ENCODE data around the gene TRIM14.
"Not testable (repeated sequence)": the region's sequence is repeated elsewhere in the genome, so short reads cannot be mapped to it uniquely, and the experiment has no call there.

The TRIM14 gene

GRCh38 chr9:98020476-98021145, 98.4 kb downstream of the TRIM14 start:
- Histone ChIP-seq H3K27ac (ENCODE audit: low read length) (no peak overlapping the region), H3K4me1 (ENCODE audit: control insufficient read depth in 1 of 2, insufficient read depth in 2 of 2, low read length in 2 of 2) (no peaks in the 10 kb centered on the region), H3K9me3 (ENCODE audit: control insufficient read depth in 1 of 2, low read length in 2 of 2) (no peaks in the 10 kb centered on the region), H3K4me3 (ENCODE audit: low read depth in 1 of 2, low read length in 2 of 2) (no peak overlapping the region), H3K36me3 (ENCODE audit: control insufficient read depth in 1 of 2, insufficient read depth in 2 of 2, low read length in 2 of 2) (peaks cover 33 to 38% of the 10 kb centered on the region in 2 donors), H3K27me3 (ENCODE audit: low read depth, low read length) (no peaks in the 10 kb centered on the region)

DNA sequence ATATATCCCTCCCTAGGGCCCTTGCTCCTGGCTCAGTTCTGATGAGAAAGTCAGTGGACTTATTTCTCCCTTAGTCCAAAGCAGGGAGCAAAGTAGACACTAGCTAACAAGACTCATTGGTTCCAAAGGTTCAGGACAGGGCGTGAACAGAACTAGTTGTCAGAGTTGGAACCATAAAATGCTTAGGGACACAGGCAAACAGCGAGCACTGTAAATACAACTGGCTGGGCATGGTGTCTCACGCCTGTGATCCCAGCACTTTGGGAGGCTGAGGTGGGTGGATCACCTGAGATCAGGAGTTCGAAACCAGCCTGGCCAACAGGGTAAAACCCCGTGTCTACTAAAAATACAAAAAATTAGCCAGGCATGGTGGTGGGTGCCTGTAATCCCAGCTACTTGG, 99.2 kb downstream of the TRIM14 start:
- H3K27ac ChIP-seq (ENCODE audit: low read length); H3K4me1 ChIP-seq (ENCODE audit: control insufficient read depth in 1 of 2, insufficient read depth in 2 of 2, low read length in 2 of 2); H3K9me3 ChIP-seq (ENCODE audit: control insufficient read depth in 1 of 2, low read length in 2 of 2); H3K4me3 ChIP-seq (ENCODE audit: low read depth in 1 of 2, low read length in 2 of 2); H3K27me3 ChIP-seq (ENCODE audit: low read depth, low read length): not testable (repeated sequence)
- H3K36me3 ChIP-seq (ENCODE audit: control insufficient read depth in 1 of 2, insufficient read depth in 2 of 2, low read length in 2 of 2): peaks cover 33 to 45% of the 10 kb centered on the region in 2 donors
